ENCODE measurements around the gene ADAMTS8. TPM values are rescaled to one million over a fixed set of nuclear protein-coding genes. Genes with fewer than 3 reads are reported as not detected.

Gene ADAMTS8
- total and polyA plus RNA-seq, 11 donors = 0.12 to 2.8 (median 0.87) TPM

DNA sequence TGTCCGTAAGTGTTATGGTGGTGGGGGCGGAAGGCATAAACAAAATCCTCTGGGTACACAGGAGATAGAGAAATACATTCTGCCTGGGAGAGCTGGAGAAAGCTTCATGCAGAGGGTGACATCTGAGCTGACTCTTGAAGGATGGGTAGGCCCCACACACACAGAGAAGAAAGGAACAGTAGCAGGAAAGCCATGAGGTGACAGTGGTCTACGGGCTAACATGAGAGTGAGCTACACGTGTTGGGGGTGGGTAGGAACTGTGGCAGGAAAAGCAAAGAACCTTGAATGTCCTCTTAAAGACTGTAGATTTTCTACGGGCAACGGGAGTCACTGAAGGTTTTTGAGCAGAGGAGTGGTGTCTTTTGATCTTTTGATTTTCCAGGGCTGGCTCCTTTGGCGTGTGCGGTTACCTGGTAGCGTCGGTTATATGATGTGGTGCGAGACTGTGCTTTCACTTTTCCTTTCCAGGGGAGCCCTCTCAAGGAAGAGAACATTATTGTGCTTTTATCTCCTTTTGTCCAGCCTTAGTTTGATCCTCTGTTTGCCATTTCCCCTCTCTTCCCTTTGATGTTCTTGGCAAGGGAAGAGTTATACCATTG, 39.7 kb downstream of the ADAMTS8 start:
- H3K27ac ChIP-seq = peak overlapping the region in 10 of 12 donors; percentile 1 to 68 (median 43)
- H3K27me3 ChIP-seq = no peaks in the 10 kb centered on the region
- WGBS, 4 donors = 68 to 82% (median 72%) methylated on average over 11 of the region's 11 CpGs
- intact Hi-C loops (cut with DNase I) = loop anchor here in 4 of 10 donors (5.0 to 10.0 kb wide), 2 partner anchors 66 to 174 kb away; no protein-coding TSS in a partner anchor
- H3K4me1 ChIP-seq = peaks cover 0 to 17% (median 9%) of the 10 kb centered on the region in 12 donors
- no peaks in the 10 kb centered on the region for H3K9me3 ChIP-seq
- H3K4me3 ChIP-seq = peak overlapping the region in 9 of 12 donors; percentile 21 to 42 (median 30)
- ATAC-seq = peak in 1 of 4 donors; percentile 57
- DNase-seq = no peak
- no peak for TF ChIP-seq POLR2A (IDR thresholded peaks at IDR 0.05)
- TF ChIP-seq, protein P1, sequence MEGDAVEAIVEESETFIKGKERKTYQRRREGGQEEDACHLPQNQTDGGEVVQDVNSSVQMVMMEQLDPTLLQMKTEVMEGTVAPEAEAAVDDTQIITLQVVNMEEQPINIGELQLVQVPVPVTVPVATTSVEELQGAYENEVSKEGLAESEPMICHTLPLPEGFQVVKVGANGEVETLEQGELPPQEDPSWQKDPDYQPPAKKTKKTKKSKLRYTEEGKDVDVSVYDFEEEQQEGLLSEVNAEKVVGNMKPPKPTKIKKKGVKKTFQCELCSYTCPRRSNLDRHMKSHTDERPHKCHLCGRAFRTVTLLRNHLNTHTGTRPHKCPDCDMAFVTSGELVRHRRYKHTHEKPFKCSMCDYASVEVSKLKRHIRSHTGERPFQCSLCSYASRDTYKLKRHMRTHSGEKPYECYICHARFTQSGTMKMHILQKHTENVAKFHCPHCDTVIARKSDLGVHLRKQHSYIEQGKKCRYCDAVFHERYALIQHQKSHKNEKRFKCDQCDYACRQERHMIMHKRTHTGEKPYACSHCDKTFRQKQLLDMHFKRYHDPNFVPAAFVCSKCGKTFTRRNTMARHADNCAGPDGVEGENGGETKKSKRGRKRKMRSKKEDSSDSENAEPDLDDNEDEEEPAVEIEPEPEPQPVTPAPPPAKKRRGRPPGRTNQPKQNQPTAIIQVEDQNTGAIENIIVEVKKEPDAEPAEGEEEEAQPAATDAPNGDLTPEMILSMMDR (IDR thresholded peaks at IDR 0.05) = no peak
- H3K36me3 ChIP-seq = no peaks in the 10 kb centered on the region

DNA sequence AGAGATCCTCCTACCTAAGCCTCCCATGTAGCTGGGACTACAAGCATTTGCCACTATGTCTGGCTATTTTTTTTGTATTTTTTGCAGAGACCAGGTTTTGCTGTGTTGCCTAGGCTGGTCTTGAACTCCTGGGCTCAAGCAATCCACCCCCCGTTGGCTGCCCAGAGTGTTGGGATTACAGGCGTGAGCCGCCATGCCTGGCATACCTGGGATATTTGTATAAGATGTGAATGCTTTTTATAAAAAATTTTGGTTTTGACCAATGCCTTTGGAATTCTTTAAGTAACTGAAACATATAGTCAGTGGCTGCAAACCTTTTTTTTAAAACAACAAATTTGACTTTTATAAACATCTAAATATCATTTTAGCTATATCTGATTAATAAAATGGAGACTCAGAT, 42.4 kb downstream of the ADAMTS8 start:
- WGBS, 4 donors = 86 to 100% (median 96%) methylated on average over 3 of the region's 3 CpGs
- Histone ChIP-seq H3K4me3 (no peak overlapping the region), H3K36me3 (no peaks in the 10 kb centered on the region), H3K4me1 (peaks cover 0 to 21% (median 9%) of the 10 kb centered on the region in 12 donors), H3K27me3 (no peaks in the 10 kb centered on the region), H3K27ac (no peak overlapping the region), H3K9me3 (no peaks in the 10 kb centered on the region)
- no peak for ATAC-seq
- TF ChIP-seq, protein P1 (IDR thresholded peaks at IDR 0.05) = no peak
- TF ChIP-seq POLR2A (IDR thresholded peaks at IDR 0.05) = no peak
- no peak for DNase-seq
- intact Hi-C loops (cut with DNase I) = loop anchor here in 4 of 10 donors (5.0 to 10.0 kb wide), 2 partner anchors 64 to 171 kb away; no protein-coding TSS in a partner anchor

DNA sequence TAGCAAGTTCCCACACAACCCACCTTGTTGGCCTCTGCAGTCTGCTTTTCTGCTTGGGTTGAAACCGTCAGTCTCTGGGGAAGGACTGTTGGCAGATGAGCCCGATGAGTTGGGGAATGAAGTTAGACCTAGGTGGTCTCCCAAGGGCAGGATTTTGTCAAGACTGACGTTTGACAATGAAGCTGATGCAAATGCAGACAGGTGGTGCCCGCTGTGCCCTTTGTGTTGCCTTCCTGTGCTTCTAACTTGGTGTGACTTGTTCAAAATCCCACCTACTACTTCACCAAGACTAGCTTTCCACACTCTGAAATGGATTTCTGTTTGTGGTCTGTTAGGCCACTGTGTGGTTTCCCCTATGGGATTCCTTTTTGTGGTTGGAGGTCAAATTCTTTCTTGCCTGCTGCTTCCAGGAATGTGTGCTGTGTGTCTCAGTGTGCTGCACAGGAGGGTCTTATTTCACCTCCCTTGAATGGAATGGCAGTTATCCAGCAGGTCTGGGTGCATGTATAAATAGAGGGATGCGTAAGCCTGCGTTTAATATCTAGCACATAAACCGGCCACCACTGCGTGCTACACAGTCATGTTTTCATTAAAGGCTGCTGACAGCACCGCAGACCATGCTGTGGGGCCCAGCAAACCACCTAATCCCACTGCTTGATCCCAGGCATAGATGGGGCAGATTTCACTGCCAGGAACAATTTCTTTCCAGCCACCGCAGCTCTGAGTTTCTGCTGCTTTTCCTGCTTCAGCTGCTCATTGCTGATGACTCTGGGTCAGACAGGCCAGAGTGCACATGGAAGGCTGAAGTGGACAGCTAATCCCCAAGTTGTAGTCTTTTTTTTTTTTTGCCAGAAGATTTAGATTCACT, 44.8 kb downstream of the ADAMTS8 start:
- intact Hi-C loops (cut with DNase I) = loop anchor here in 3 of 10 donors (10.0 kb wide), 1 partner anchor 169 kb away; no protein-coding TSS in a partner anchor
- TF ChIP-seq, protein P1 (IDR thresholded peaks at IDR 0.05) = no peak
- TF ChIP-seq POLR2A (IDR thresholded peaks at IDR 0.05) = no peak
- peak in 3 of 4 donors; percentile 40 to 56 (median 52) for ATAC-seq
- H3K4me3 ChIP-seq = no peak overlapping the region
- no peaks in the 10 kb centered on the region for H3K27me3 ChIP-seq
- WGBS, 4 donors = 60 to 70% (median 64%) methylated on average over 10 of the region's 10 CpGs
- DNase-seq = no peak
- H3K36me3 ChIP-seq = no peaks in the 10 kb centered on the region
- H3K27ac ChIP-seq = no peak overlapping the region
- H3K9me3 ChIP-seq = no peaks in the 10 kb centered on the region
- peaks cover 0 to 6% (median 0%) of the 10 kb centered on the region in 12 donors for H3K4me1 ChIP-seq

DNA sequence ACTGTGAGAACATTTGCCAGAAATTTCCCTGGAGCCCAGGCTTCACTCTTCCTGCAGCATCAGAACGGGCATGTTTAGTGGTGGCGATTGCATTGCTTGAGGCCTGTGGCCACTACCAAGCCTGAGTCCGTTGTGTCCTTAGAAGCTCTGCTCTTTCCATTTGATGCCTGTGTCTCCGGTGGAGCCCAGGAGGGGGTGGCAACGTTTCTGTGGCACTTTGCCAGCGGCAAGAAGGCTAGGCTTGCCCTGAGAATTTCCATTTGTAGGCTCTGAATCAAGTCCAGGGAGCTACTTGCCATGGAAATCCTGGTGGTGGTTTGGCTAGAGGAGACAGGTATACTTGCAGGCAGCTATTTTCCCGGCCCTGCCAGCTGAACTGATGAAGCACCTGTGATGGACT, 47.1 kb downstream of the ADAMTS8 start:
- no peak overlapping the region for H3K4me3 ChIP-seq
- no peak overlapping the region for H3K27ac ChIP-seq
- H3K9me3 ChIP-seq = no peaks in the 10 kb centered on the region
- WGBS, 4 donors = 42 to 62% (median 52%) methylated on average over 6 to 7 of the region's 7 CpGs
- H3K27me3 ChIP-seq = no peaks in the 10 kb centered on the region
- no peaks in the 10 kb centered on the region for H3K36me3 ChIP-seq
- TF ChIP-seq, protein P1 (IDR thresholded peaks at IDR 0.05) = peak in 1 of 12 donors; percentile 12
- TF ChIP-seq POLR2A (IDR thresholded peaks at IDR 0.05) = no peak
- H3K4me1 ChIP-seq = peaks cover 0 to 6% (median 0%) of the 10 kb centered on the region in 12 donors
- peak in 2 of 4 donors; percentile 10 to 57 for ATAC-seq
- intact Hi-C loops (cut with DNase I) = loop anchor here in 3 of 10 donors (10.0 kb wide), 1 partner anchor 167 kb away; no protein-coding TSS in a partner anchor
- DNase-seq = no peak

Measured in heart left ventricle (tissue), 16 donors.